ENCODE measurements around the gene TRDMT1. TPM values are rescaled to one million over a fixed set of nuclear protein-coding genes. Genes with fewer than 3 reads are reported as not detected.

TRDMT1 gene
- total RNA-seq, 1 donor from 2014 or later: 5.9 TPM

GRCh38 chr10:17181751-17182150, 19.7 kb downstream of the TRDMT1 start:
- no peaks in the 10 kb centered on the region for H3K79me2 ChIP-seq (ENCODE audit: insufficient read depth, low read length)
- H3K36me3 Mint-ChIP-seq (ENCODE audit: low read depth, unreplicated experiment): no peaks in the 10 kb centered on the region

GRCh38 chr10:17181110-17181509, 20.4 kb downstream of the TRDMT1 start:
- no peak overlapping the region for H3K4me2 ChIP-seq (ENCODE audit: low read length)
- Mint-ChIP-seq H3K9me3 (ENCODE audit: unreplicated experiment) (no peaks in the 10 kb centered on the region), H3K27ac (ENCODE audit: unreplicated experiment) (no peak overlapping the region), H3K4me3 (ENCODE audit: unreplicated experiment) (no peak overlapping the region), H3K27me3 (ENCODE audit: low read depth, unreplicated experiment) (no peaks in the 10 kb centered on the region), H3K4me1 (ENCODE audit: low read depth, unreplicated experiment) (peaks cover 9% of the 10 kb centered on the region), H3K36me3 (ENCODE audit: low read depth, unreplicated experiment) (no peaks in the 10 kb centered on the region)
- H3K27me3 ChIP-seq (ENCODE audit: insufficient read depth, low read length): no peaks in the 10 kb centered on the region
- H2AFZ ChIP-seq (ENCODE audit: low read depth, low read length): no peak overlapping the region
- no peak overlapping the region for H3K27ac ChIP-seq (ENCODE audit: low read depth, low read length)
- peaks cover 6% of the 10 kb centered on the region for H3K4me1 ChIP-seq (ENCODE audit: insufficient read depth, low read length)
- H4K20me1 ChIP-seq (ENCODE audit: insufficient read depth, low read length): no peaks in the 10 kb centered on the region
- DNase-seq (ENCODE audit: low read depth) (no peak), FAIRE-seq (no peak)
- no peak overlapping the region for H3K4me3 ChIP-seq (ENCODE audit: insufficient read depth, low read depth, low read length)
- H3K9ac ChIP-seq (ENCODE audit: low read length): no peak overlapping the region
- no peaks in the 10 kb centered on the region for H3K36me3 ChIP-seq (ENCODE audit: insufficient read depth, low read length)
- no peaks in the 10 kb centered on the region for H3K79me2 ChIP-seq (ENCODE audit: insufficient read depth, low read length)
- TF ChIP-seq CTCF (IDR thresholded peaks at IDR 0.05; ENCODE audit: insufficient read depth, low read depth, low read length) (no peak), EZH2 (IDR thresholded peaks at IDR 0.05; ENCODE audit: insufficient read depth, low read length) (no peak)
- no peaks in the 10 kb centered on the region for H3K9me3 ChIP-seq (ENCODE audit: insufficient read depth, low read depth, low read length)

More at GRCh38 chr10:17181751-17182150, 19.7 kb downstream of the TRDMT1 start:
- TF ChIP-seq CTCF (IDR thresholded peaks at IDR 0.05; ENCODE audit: insufficient read depth, low read depth, low read length) (no peak), EZH2 (IDR thresholded peaks at IDR 0.05; ENCODE audit: insufficient read depth, low read length) (no peak)
- FAIRE-seq (no peak), DNase-seq (ENCODE audit: low read depth) (no peak)
- Mint-ChIP-seq H3K27ac (ENCODE audit: unreplicated experiment) (no peak overlapping the region), H3K4me3 (ENCODE audit: unreplicated experiment) (no peak overlapping the region), H3K27me3 (ENCODE audit: low read depth, unreplicated experiment) (no peaks in the 10 kb centered on the region), H3K4me1 (ENCODE audit: low read depth, unreplicated experiment) (peaks cover 9% of the 10 kb centered on the region), H3K9me3 (ENCODE audit: unreplicated experiment) (no peaks in the 10 kb centered on the region)
- H3K4me3 ChIP-seq (ENCODE audit: insufficient read depth, low read depth, low read length): no peak overlapping the region
- H3K9ac ChIP-seq (ENCODE audit: low read length): no peak overlapping the region
- no peaks in the 10 kb centered on the region for H3K27me3 ChIP-seq (ENCODE audit: insufficient read depth, low read length)
- H4K20me1 ChIP-seq (ENCODE audit: insufficient read depth, low read length): no peaks in the 10 kb centered on the region
- no peaks in the 10 kb centered on the region for H3K36me3 ChIP-seq (ENCODE audit: insufficient read depth, low read length)
- no peak overlapping the region for H3K4me2 ChIP-seq (ENCODE audit: low read length)
- no peak overlapping the region for H3K27ac ChIP-seq (ENCODE audit: low read depth, low read length)
- H2AFZ ChIP-seq (ENCODE audit: low read depth, low read length): no peak overlapping the region
- peaks cover 6% of the 10 kb centered on the region for H3K4me1 ChIP-seq (ENCODE audit: insufficient read depth, low read length)
- no peaks in the 10 kb centered on the region for H3K9me3 ChIP-seq (ENCODE audit: insufficient read depth, low read depth, low read length)

- no peaks in the 10 kb centered on the region for H3K36me3 Mint-ChIP-seq (ENCODE audit: low read depth, unreplicated experiment)
- Histone ChIP-seq H3K4me3 (ENCODE audit: insufficient read depth, low read depth, low read length) (no peak overlapping the region), H3K9me3 (ENCODE audit: insufficient read depth, low read depth, low read length) (no peaks in the 10 kb centered on the region), H4K20me1 (ENCODE audit: insufficient read depth, low read length) (no peaks in the 10 kb centered on the region), H3K36me3 (ENCODE audit: insufficient read depth, low read length) (no peaks in the 10 kb centered on the region), H3K27ac (ENCODE audit: low read depth, low read length) (no peak overlapping the region), H3K27me3 (ENCODE audit: insufficient read depth, low read length) (no peaks in the 10 kb centered on the region), H3K4me2 (ENCODE audit: low read length) (peak overlapping the region; percentile 40), H3K79me2 (ENCODE audit: insufficient read depth, low read length) (no peaks in the 10 kb centered on the region), H3K9ac (ENCODE audit: low read length) (no peak overlapping the region), H2AFZ (ENCODE audit: low read depth, low read length) (no peak overlapping the region), H3K4me1 (ENCODE audit: insufficient read depth, low read length) (peaks cover 10% of the 10 kb centered on the region)
- TF ChIP-seq CTCF (IDR thresholded peaks at IDR 0.05; ENCODE audit: insufficient read depth, low read depth, low read length): no peak
- no peak for TF ChIP-seq EZH2 (IDR thresholded peaks at IDR 0.05; ENCODE audit: insufficient read depth, low read length)
- no peaks in the 10 kb centered on the region for H3K27me3 Mint-ChIP-seq (ENCODE audit: low read depth, unreplicated experiment)
- H3K9me3 Mint-ChIP-seq (ENCODE audit: unreplicated experiment): no peaks in the 10 kb centered on the region
- H3K4me1 Mint-ChIP-seq (ENCODE audit: low read depth, unreplicated experiment): peaks cover 26% of the 10 kb centered on the region
- H3K4me3 Mint-ChIP-seq (ENCODE audit: unreplicated experiment): no peak overlapping the region
- peak; percentile 77 for FAIRE-seq
- H3K27ac Mint-ChIP-seq (ENCODE audit: unreplicated experiment): peak overlapping the region; percentile 59
- DNase-seq (ENCODE audit: low read depth): peak; percentile 78
Observed at GRCh38 chr10:17179002-17179401, 22.5 kb downstream of the TRDMT1 start.
